ENCODE results near the gene SLC4A7. TPM values are rescaled to one million over a fixed set of nuclear protein-coding genes. Genes with fewer than 3 reads are reported as not detected.
A peak's percentile ranks its signal among the peaks of the same experiment; 100 is the strongest.

Gene SLC4A7
- total RNA-seq, 6 experiments from 2014 or later = 3.0 to 9.9 (median 5.8) TPM

- peak overlapping the region; percentile 39 to 53 (median 48) for H3K27ac ChIP-seq
- TF ChIP-seq POLR2A (IDR thresholded peaks at IDR 0.05) (no peak), CTCF (IDR thresholded peaks at IDR 0.05) (no peak)
- DNase-seq (peak in 1 of 3 donors; percentile 53), ATAC-seq (peak; percentile 80 to 92 (median 84))
- H3K27me3 ChIP-seq = no peaks in the 10 kb centered on the region
- H3K36me3 ChIP-seq = no peaks in the 10 kb centered on the region
- intact Hi-C loops (cut with DNase I) = no loop called here
- no peaks in the 10 kb centered on the region for H3K9me3 ChIP-seq
- WGBS (ENCODE audit: insufficient coverage, low coverage, low lambda C conversion rate, missing lambda C conversion rate) = 16% methylated on average over 5 of the region's 5 CpGs
- H3K4me3 ChIP-seq = no peak overlapping the region
- peaks cover 0 to 39% (median 12%) of the 10 kb centered on the region in 4 donors for H3K4me1 ChIP-seq
Measured at GRCh38 chr3:27345493-27345892, 138.7 kb downstream of the SLC4A7 start.

GRCh38 chr3:27345045-27345444 lies 139.1 kb downstream of the SLC4A7 start:
- Histone ChIP-seq H3K9me3 (no peaks in the 10 kb centered on the region), H3K27me3 (no peaks in the 10 kb centered on the region), H3K4me1 (peaks cover 0 to 39% (median 12%) of the 10 kb centered on the region in 4 donors), H3K4me3 (no peak overlapping the region), H3K36me3 (no peaks in the 10 kb centered on the region), H3K27ac (peak overlapping the region in 2 of 3 donors; percentile 48 to 53)
- intact Hi-C loops (cut with DNase I) = no loop called here
- DNase-seq = no peak
- ATAC-seq = no peak
- TF ChIP-seq CTCF (IDR thresholded peaks at IDR 0.05) = no peak
- TF ChIP-seq POLR2A (IDR thresholded peaks at IDR 0.05) = no peak
- 92% methylated on average over 2 of the region's 2 CpGs for WGBS (ENCODE audit: insufficient coverage, low coverage, low lambda C conversion rate, missing lambda C conversion rate)

GRCh38 chr3:27344192-27344591 lies 140.0 kb downstream of the SLC4A7 start:
- no peaks in the 10 kb centered on the region for H3K27me3 ChIP-seq
- no peak for TF ChIP-seq POLR2A (IDR thresholded peaks at IDR 0.05)
- no peak for TF ChIP-seq CTCF (IDR thresholded peaks at IDR 0.05)
- intact Hi-C loops (cut with DNase I) = no loop called here
- H3K4me1 ChIP-seq = peaks cover 0 to 39% (median 12%) of the 10 kb centered on the region in 4 donors
- H3K9me3 ChIP-seq = no peaks in the 10 kb centered on the region
- ATAC-seq (peak in 3 of 4 donors; percentile 11 to 56 (median 51)), DNase-seq (no peak)
- WGBS (ENCODE audit: insufficient coverage, low coverage, low lambda C conversion rate, missing lambda C conversion rate) = 41% methylated on average over 3 of the region's 3 CpGs
- H3K27ac ChIP-seq = peak overlapping the region in 1 of 3 donors; percentile 53
- H3K4me3 ChIP-seq = no peak overlapping the region
- H3K36me3 ChIP-seq = no peaks in the 10 kb centered on the region

DNA sequence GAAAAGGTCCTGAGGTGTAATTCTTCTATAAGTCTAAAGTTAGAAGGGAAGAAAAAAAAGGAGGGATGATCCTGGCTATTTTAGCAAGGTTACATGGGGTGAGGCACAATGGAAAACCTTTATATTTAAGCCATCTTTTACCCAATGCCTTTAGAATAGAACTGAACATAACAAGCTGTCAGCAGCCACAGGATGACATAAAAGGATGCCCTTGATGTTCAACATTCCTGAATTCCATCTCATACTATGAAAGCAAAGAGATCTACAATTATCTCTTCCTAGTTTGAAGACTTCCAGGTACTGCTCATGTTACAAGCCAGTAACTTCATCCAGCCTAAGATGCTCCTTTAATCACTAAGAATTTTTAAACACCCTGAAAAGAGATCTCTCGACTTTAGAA lies 141.9 kb downstream of the SLC4A7 start:
- H3K9me3 ChIP-seq = no peaks in the 10 kb centered on the region
- no peak overlapping the region for H3K27ac ChIP-seq
- no peak for TF ChIP-seq POLR2A (IDR thresholded peaks at IDR 0.05)
- TF ChIP-seq CTCF (IDR thresholded peaks at IDR 0.05) = no peak
- H3K36me3 ChIP-seq = no peaks in the 10 kb centered on the region
- ATAC-seq = no peak
- H3K27me3 ChIP-seq = no peaks in the 10 kb centered on the region
- intact Hi-C loops (cut with DNase I) = no loop called here
- no peak for DNase-seq
- WGBS (ENCODE audit: insufficient coverage, low coverage, low lambda C conversion rate, missing lambda C conversion rate) = 100% methylated on average over 1 of the region's 1 CpG
- peaks cover 0 to 39% (median 12%) of the 10 kb centered on the region in 4 donors for H3K4me1 ChIP-seq
- H3K4me3 ChIP-seq = no peak overlapping the region

GRCh38 chr3:27340534-27340933 lies 143.7 kb downstream of the SLC4A7 start:
- Histone ChIP-seq H3K36me3 (no peaks in the 10 kb centered on the region), H3K9me3 (no peaks in the 10 kb centered on the region), H3K27me3 (no peaks in the 10 kb centered on the region), H3K27ac (no peak overlapping the region), H3K4me1 (peaks cover 0 to 42% (median 9%) of the 10 kb centered on the region in 4 donors), H3K4me3 (no peak overlapping the region)
- TF ChIP-seq POLR2A (IDR thresholded peaks at IDR 0.05) (no peak), CTCF (IDR thresholded peaks at IDR 0.05) (no peak)
- intact Hi-C loops (cut with DNase I) = no loop called here
- ATAC-seq (no peak), DNase-seq (no peak)
- WGBS (ENCODE audit: insufficient coverage, low coverage, low lambda C conversion rate, missing lambda C conversion rate) = 54% methylated on average over 1 of the region's 1 CpG
